Right lobe of liver (tissue), 6 donors: ENCODE results near the gene AREG. TPM values are rescaled to one million over a fixed set of nuclear protein-coding genes. Genes with fewer than 3 reads are reported as not detected.

Source experiments
- ATAC-seq, 4 donors: fragments of 200-7000 bp; cut with Tn5 transposase; one replicate each; pipeline ENCODE4 v1.9.1; 2020; ENCODE audit warnings: mild to moderate bottlenecking in 4 of 4, moderate library complexity in 4 of 4
- DNase-seq, 3 donors: peaks; one replicate each; pipeline ENCODE4 v3.0.0-alpha.2; 2020
- H3K27ac ChIP-seq, 3 donors: fragments of 200-600 bp; one replicate each; pipeline ENCODE4 v1.8.0; 2022
- H3K27me3 ChIP-seq, 2 donors: fragments of 200-600 bp; one replicate each; pipeline ENCODE4 v1.8.0; 2022
- H3K36me3 ChIP-seq, 4 donors: fragments of 200-600 bp; sonication (generic) in 1 of 4; one replicate each; pipeline versions ENCODE4 v1.5.1 to v1.8.0; 2017 to 2022; ENCODE audit warnings: control low read depth in 1 of 4
- H3K4me1 ChIP-seq, 4 donors: fragments of 200-600 bp; sonication (generic) in 1 of 4; one replicate each; pipeline versions ENCODE4 v1.5.1 to v1.8.0; 2017 to 2022; ENCODE audit warnings: control low read depth in 1 of 4
- H3K4me3 ChIP-seq, 3 donors: fragments of 200-600 bp; one replicate each; pipeline ENCODE4 v1.8.0; 2022
- H3K9me3 ChIP-seq, 4 donors: fragments of 200-600 bp; sonication (generic) in 1 of 4; one replicate each; pipeline versions ENCODE4 v1.5.1 to v1.8.0; 2017 to 2022; ENCODE audit warnings: control low read depth in 1 of 4
- POLR2A ChIP-seq: fragments of 450-650 bp; IDR thresholded peaks from one replicate; pipeline ENCODE4 v1.6.1; 2017; ENCODE audit warnings: antibody characterized with exemption, mild to moderate bottlenecking
- WGBS: methylation state at CpG from one replicate; pipeline ENCODE4 v1.1.6; 2018; ENCODE audit warnings: low coverage, low lambda C conversion rate; ENCODE audit not compliant: insufficient coverage; ENCODE audit errors: missing lambda C conversion rate; 5-methylcytosine and 5-hydroxymethylcytosine counted together
- intact Hi-C, 2 donors: fragments of 100-400 bp; cut with DNase I; formaldehyde crosslinking; loops; one replicate each; pipeline versions ENCODE4 v1.11.2 to v1.14.1; 2022
- total RNA-seq, 6 experiments: library from RNA; depleted of rRNA in 2 of 6; stranded (reverse); fragments of >200 nt in 2 of 6; fragmentation: NEBNext Ultra II Directional in 3 of 6; extraction: Animal tissue kit (Norgen Biotek cat#: 25700) in 3 of 6; gene quantifications; one replicate each; pipeline versions ENCODE4 v1.1.0 to v1.2.4, GENCODE V29; 2016 to 2023
- TF ChIP-seq, protein P1 (sequence below), 4 donors: fragments of 200-600 bp in 3 of 4; fragments of 450-650 bp in 1 of 4; IDR thresholded peaks; one replicate each; pipeline versions ENCODE4 v1.5.1 to v1.8.0; 2016 to 2022; ENCODE audit warnings: antibody characterized with exemption in 4 of 4, mild to moderate bottlenecking in 2 of 4
- donor health status: DM: no; HTN: yes; CAD: no.
- donor health status: DM: no; HTN: no; CAD: no.
- donor health status: DM: no; HTN: no; CAD: no.
- donor health status: DM: no; HTN: yes; CAD: no.
- donor health status: DM: no; HTN: yes; CAD: no.

AREG gene
- total RNA-seq, 6 experiments from 2014 or later: 0.24 to 2.7 (median 0.39) TPM; not detected in 3

- H3K4me3 ChIP-seq: no peak overlapping the region
- TF ChIP-seq, protein P1, sequence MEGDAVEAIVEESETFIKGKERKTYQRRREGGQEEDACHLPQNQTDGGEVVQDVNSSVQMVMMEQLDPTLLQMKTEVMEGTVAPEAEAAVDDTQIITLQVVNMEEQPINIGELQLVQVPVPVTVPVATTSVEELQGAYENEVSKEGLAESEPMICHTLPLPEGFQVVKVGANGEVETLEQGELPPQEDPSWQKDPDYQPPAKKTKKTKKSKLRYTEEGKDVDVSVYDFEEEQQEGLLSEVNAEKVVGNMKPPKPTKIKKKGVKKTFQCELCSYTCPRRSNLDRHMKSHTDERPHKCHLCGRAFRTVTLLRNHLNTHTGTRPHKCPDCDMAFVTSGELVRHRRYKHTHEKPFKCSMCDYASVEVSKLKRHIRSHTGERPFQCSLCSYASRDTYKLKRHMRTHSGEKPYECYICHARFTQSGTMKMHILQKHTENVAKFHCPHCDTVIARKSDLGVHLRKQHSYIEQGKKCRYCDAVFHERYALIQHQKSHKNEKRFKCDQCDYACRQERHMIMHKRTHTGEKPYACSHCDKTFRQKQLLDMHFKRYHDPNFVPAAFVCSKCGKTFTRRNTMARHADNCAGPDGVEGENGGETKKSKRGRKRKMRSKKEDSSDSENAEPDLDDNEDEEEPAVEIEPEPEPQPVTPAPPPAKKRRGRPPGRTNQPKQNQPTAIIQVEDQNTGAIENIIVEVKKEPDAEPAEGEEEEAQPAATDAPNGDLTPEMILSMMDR (IDR thresholded peaks at IDR 0.05): no peak
- TF ChIP-seq POLR2A: no peak
- H3K27ac ChIP-seq: no peak overlapping the region
- 50% methylated on average over 3 of the region's 3 CpGs for WGBS
- DNase-seq (no peak), ATAC-seq (no peak)
- H3K36me3 ChIP-seq: no peaks in the 10 kb centered on the region
- no peaks in the 10 kb centered on the region for H3K27me3 ChIP-seq
- intact Hi-C loops: no loop called here
- no peaks in the 10 kb centered on the region for H3K4me1 ChIP-seq
- no peaks in the 10 kb centered on the region for H3K9me3 ChIP-seq
These were observed 29.2 kb upstream of the AREG start for GRCh38 chr4:74415602-74416300.

GRCh38 chr4:74418063-74418670 is 26.8 kb upstream of the AREG start:
- Histone ChIP-seq H3K9me3 (no peaks in the 10 kb centered on the region), H3K27me3 (no peaks in the 10 kb centered on the region), H3K36me3 (no peaks in the 10 kb centered on the region), H3K27ac (no peak overlapping the region), H3K4me3 (no peak overlapping the region), H3K4me1 (no peaks in the 10 kb centered on the region)
- ATAC-seq (peak in 1 of 4 donors; percentile 52), DNase-seq (no peak)
- intact Hi-C loops: no loop called here
- TF ChIP-seq POLR2A: no peak
- TF ChIP-seq, protein P1 (IDR thresholded peaks at IDR 0.05): no peak
- WGBS: 56% methylated on average over 6 of the region's 6 CpGs

GRCh38 chr4:74420863-74421262 is 24.1 kb upstream of the AREG start:
- ATAC-seq (no peak), DNase-seq (no peak)
- intact Hi-C loops: no loop called here
- H3K27me3 ChIP-seq: no peaks in the 10 kb centered on the region
- no peak for TF ChIP-seq POLR2A
- TF ChIP-seq, protein P1 (IDR thresholded peaks at IDR 0.05): no peak
- WGBS: 66% methylated on average over 3 of the region's 5 CpGs
- no peaks in the 10 kb centered on the region for H3K4me1 ChIP-seq
- H3K36me3 ChIP-seq: no peaks in the 10 kb centered on the region
- no peak overlapping the region for H3K4me3 ChIP-seq
- H3K27ac ChIP-seq: no peak overlapping the region
- no peaks in the 10 kb centered on the region for H3K9me3 ChIP-seq

GRCh38 chr4:74423104-74423503 is 21.8 kb upstream of the AREG start:
- H3K27me3 ChIP-seq: no peaks in the 10 kb centered on the region
- H3K36me3 ChIP-seq: no peaks in the 10 kb centered on the region
- H3K4me1 ChIP-seq: no peaks in the 10 kb centered on the region
- DNase-seq: no peak
- WGBS: 29% methylated on average over 1 of the region's 1 CpG
- TF ChIP-seq, protein P1 (IDR thresholded peaks at IDR 0.05): no peak
- no peak for TF ChIP-seq POLR2A
- no peak overlapping the region for H3K4me3 ChIP-seq
- intact Hi-C loops: no loop called here
- no peaks in the 10 kb centered on the region for H3K9me3 ChIP-seq
- ATAC-seq: peak in 3 of 4 donors; percentile 23 to 62 (median 48)
- H3K27ac ChIP-seq: no peak overlapping the region
